Suprapubic skin (tissue), 4 donors: ENCODE results near the gene CBFA2T2. TPM values are rescaled to one million over a fixed set of nuclear protein-coding genes. Genes with fewer than 3 reads are reported as not detected.
"Not testable (repeated sequence)": the region's sequence is repeated elsewhere in the genome, so short reads cannot be mapped to it uniquely, and the experiment has no call there.

Source experiments
- DNase-seq, 2 donors: peaks; one replicate each; pipeline ENCODE4 v3.0.0-alpha.2; 2019; ENCODE audit warnings: low spot score in 2 of 2
- H3K27ac ChIP-seq: fragments of 200-600 bp; sonication (generic); one replicate; pipeline ENCODE4 v1.5.1; 2019
- H3K27me3 ChIP-seq: fragments of 200-600 bp; sonication (generic); one replicate; pipeline ENCODE4 v1.5.1; 2019
- H3K36me3 ChIP-seq: fragments of 200-600 bp; sonication (generic); one replicate; pipeline ENCODE4 v1.5.1; 2019
- H3K4me1 ChIP-seq: fragments of 200-600 bp; sonication (generic); one replicate; pipeline ENCODE4 v1.5.1; 2019
- H3K4me3 ChIP-seq: fragments of 200-600 bp; sonication (generic); one replicate; pipeline ENCODE4 v1.5.1; 2019; ENCODE audit warnings: mild to moderate bottlenecking
- H3K9me3 ChIP-seq: fragments of 200-600 bp; sonication (generic); one replicate; pipeline ENCODE4 v1.5.1; 2019
- EP300 ChIP-seq: sonication (generic); formaldehyde crosslinking; IDR thresholded peaks from one replicate; pipeline ENCODE4 v1.6.1; 2017; ENCODE audit warnings: antibody characterized with exemption
- POLR2A ChIP-seq, 2 donors: fragments of 450-650 bp; IDR thresholded peaks; one replicate each; pipeline ENCODE4 v1.6.1; 2017; ENCODE audit warnings: antibody characterized with exemption in 2 of 2, mild to moderate bottlenecking in 2 of 2, moderate library complexity in 2 of 2
- POLR2AphosphoS5 ChIP-seq, 3 donors: sonication (generic); formaldehyde crosslinking; IDR thresholded peaks; one replicate each; pipeline ENCODE4 v1.6.1; 2017; ENCODE audit warnings: antibody characterized with exemption in 3 of 3
- WGBS: methylation state at CpG from one replicate; pipeline ENCODE4 v1.1.5; 2018; 5-methylcytosine and 5-hydroxymethylcytosine counted together
- total RNA-seq, 4 donors: library from RNA; depleted of rRNA; stranded (reverse); fragments of >200 nt; gene quantifications; one replicate each; pipeline ENCODE4 v1.1.0, GENCODE V29; 2016
- TF ChIP-seq, protein P1 (sequence below), 2 donors: fragments of 200-600 bp in 1 of 2; fragments of 450-650 bp in 1 of 2; sonication (generic) in 1 of 2; IDR thresholded peaks; one replicate each; pipeline ENCODE4 v1.5.1; 2016 to 2019; ENCODE audit warnings: antibody characterized with exemption in 2 of 2, mild to moderate bottlenecking in 1 of 2, moderate library complexity in 1 of 2

CBFA2T2 gene
- total RNA-seq, 4 donors from 2014 or later, result 20.9 to 36.7 (median 26.1) TPM

DNA sequence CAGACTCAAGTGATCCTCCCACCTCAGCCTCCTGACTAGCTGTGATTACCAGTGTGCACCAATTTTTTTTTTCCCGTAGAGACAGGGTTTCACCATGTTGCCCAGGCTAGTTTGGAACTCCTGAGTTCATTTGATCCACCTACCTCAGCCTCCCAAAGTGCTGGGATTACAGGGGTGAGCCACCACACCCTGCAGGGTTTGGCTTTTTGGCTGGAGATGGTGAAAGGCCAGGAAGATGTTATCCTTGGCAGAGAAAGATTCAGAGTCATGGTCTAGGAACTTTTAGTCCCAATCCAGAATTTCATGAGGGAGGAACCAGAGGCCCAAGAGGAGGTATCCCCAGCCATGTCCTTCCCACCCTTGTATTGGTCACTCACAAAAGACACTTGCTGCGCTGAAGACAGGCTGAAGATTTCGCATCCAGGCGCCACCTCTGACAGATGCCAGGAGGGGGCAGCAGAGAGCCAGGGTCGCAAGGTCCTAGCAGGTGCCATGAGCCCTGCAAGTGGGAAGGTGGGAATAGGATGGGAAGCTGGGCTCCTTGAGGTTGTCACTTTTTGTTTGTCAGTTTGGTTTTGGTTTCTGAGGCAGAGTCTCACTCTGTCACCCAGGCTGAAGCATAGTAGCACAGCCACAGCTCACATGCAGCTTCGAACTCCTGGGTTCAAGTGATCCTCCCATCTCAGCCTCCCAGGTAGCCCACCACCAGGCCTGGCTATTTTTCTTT, 32.8 kb upstream of the CBFA2T2 start:
- H3K4me3 ChIP-seq, H3K27ac ChIP-seq, H3K36me3 ChIP-seq, H3K4me1 ChIP-seq, H3K9me3 ChIP-seq, H3K27me3 ChIP-seq: not testable (repeated sequence)
- WGBS, result 16% methylated on average over 5 of the region's 6 CpGs
- TF ChIP-seq, protein P1, sequence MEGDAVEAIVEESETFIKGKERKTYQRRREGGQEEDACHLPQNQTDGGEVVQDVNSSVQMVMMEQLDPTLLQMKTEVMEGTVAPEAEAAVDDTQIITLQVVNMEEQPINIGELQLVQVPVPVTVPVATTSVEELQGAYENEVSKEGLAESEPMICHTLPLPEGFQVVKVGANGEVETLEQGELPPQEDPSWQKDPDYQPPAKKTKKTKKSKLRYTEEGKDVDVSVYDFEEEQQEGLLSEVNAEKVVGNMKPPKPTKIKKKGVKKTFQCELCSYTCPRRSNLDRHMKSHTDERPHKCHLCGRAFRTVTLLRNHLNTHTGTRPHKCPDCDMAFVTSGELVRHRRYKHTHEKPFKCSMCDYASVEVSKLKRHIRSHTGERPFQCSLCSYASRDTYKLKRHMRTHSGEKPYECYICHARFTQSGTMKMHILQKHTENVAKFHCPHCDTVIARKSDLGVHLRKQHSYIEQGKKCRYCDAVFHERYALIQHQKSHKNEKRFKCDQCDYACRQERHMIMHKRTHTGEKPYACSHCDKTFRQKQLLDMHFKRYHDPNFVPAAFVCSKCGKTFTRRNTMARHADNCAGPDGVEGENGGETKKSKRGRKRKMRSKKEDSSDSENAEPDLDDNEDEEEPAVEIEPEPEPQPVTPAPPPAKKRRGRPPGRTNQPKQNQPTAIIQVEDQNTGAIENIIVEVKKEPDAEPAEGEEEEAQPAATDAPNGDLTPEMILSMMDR (IDR thresholded peaks at IDR 0.05), result peak; percentile 90 to 96
- peak; percentile 90 to 92 for DNase-seq

- TF ChIP-seq EP300, result no peak
- no peak for TF ChIP-seq POLR2AphosphoS5 (IDR thresholded peaks at IDR 0.05)
- no peak for TF ChIP-seq POLR2A (IDR thresholded peaks at IDR 0.05)
- TF ChIP-seq, protein P1 (IDR thresholded peaks at IDR 0.05), result no peak
- no peak overlapping the region for H3K4me3 ChIP-seq
- no peaks in the 10 kb centered on the region for H3K4me1 ChIP-seq
- no peaks in the 10 kb centered on the region for H3K9me3 ChIP-seq
- no peaks in the 10 kb centered on the region for H3K36me3 ChIP-seq
- 89% methylated on average over 6 of the region's 7 CpGs for WGBS
- no peak for DNase-seq
- no peak overlapping the region for H3K27ac ChIP-seq
- H3K27me3 ChIP-seq, result no peaks in the 10 kb centered on the region
Observed at GRCh38 chr20:33459599-33459998, 30.3 kb upstream of the CBFA2T2 start.

DNA sequence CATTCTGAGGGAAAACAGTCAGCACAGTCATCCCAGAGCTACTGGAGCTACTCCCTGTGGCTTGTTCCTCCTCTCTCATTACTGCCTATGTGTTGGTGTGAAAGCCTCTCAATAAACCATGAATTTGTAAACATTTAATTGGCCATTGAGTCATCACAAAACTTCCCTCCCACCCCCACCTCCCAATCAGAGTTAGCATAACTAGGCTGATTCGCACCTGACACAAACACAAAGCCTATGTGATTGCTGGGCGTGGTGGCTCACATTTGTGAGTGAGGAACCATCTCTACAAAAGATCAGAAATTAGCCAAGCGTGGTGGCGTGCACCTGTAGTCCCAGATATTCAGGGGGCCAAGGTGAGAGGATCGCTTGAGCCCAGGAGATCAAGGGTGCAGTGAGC, 29.2 kb upstream of the CBFA2T2 start:
- Histone ChIP-seq H3K27ac (no peak overlapping the region), H3K4me3 (no peak overlapping the region), H3K4me1 (no peaks in the 10 kb centered on the region), H3K27me3 (no peaks in the 10 kb centered on the region), H3K9me3 (no peaks in the 10 kb centered on the region), H3K36me3 (no peaks in the 10 kb centered on the region)
- DNase-seq, result no peak
- 95% methylated on average over 5 of the region's 5 CpGs for WGBS
- TF ChIP-seq EP300 (no peak), POLR2A (IDR thresholded peaks at IDR 0.05) (no peak), POLR2AphosphoS5 (IDR thresholded peaks at IDR 0.05) (no peak)
- TF ChIP-seq, protein P1 (IDR thresholded peaks at IDR 0.05), result no peak

GRCh38 chr20:33463332-33464101, 26.4 kb upstream of the CBFA2T2 start:
- no peaks in the 10 kb centered on the region for H3K27me3 ChIP-seq
- H3K9me3 ChIP-seq, result no peaks in the 10 kb centered on the region
- DNase-seq, result no peak
- WGBS, result 86% methylated on average over 7 of the region's 7 CpGs
- H3K27ac ChIP-seq, result no peak overlapping the region
- H3K36me3 ChIP-seq, result no peaks in the 10 kb centered on the region
- H3K4me3 ChIP-seq, result no peak overlapping the region
- TF ChIP-seq POLR2AphosphoS5 (IDR thresholded peaks at IDR 0.05), result no peak
- no peak for TF ChIP-seq POLR2A (IDR thresholded peaks at IDR 0.05)
- TF ChIP-seq, protein P1 (IDR thresholded peaks at IDR 0.05), result no peak
- TF ChIP-seq EP300, result no peak
- no peaks in the 10 kb centered on the region for H3K4me1 ChIP-seq

GRCh38 chr20:33464759-33465158, 25.1 kb upstream of the CBFA2T2 start:
- not testable (repeated sequence) for H3K27me3 ChIP-seq, H3K27ac ChIP-seq, H3K4me1 ChIP-seq, DNase-seq, H3K4me3 ChIP-seq, H3K9me3 ChIP-seq, H3K36me3 ChIP-seq
- 95% methylated on average over 8 of the region's 8 CpGs for WGBS
